Ovary (tissue), 3 donors: ENCODE results near the gene BRPF3.

ENCODE experiments used
- POLR2A ChIP-seq: fragments of 450-650 bp; IDR thresholded peaks from one replicate; pipeline ENCODE4 v1.6.1; 2017; ENCODE audit warnings: antibody characterized with exemption, mild to moderate bottlenecking, moderate library complexity
- TF ChIP-seq, protein P1 (sequence below), 3 donors: fragments of 450-650 bp in 2 of 3; fragments of 200-600 bp in 1 of 3; IDR thresholded peaks; one replicate each; pipeline versions ENCODE4 v1.5.1 to v1.8.0; 2016 to 2022; ENCODE audit warnings: antibody characterized with exemption in 3 of 3, mild to moderate bottlenecking in 1 of 3
- donor health status: DM: no; HTN: no; CAD: no.

DNA sequence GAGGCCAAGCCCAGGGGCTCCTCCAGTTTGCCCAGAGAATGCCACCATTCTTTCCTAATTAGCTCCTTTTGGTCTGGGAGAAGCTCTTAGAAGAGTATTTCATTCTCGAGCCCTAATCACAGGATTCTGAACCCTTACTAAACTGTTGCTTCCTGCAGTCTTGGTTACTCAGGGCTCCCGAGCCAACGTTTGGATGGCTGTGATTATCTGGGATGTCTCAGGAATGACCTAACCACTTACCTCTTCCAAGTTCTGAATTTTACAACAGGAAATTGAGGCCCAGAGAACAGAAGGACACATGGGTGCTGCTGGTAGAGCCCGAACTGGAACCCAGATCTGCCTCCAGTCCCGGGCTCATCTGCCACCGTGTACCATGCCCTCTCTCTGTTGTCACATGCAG, 51.1 kb downstream of the BRPF3 start:
- no peak for TF ChIP-seq POLR2A
- TF ChIP-seq, protein P1, sequence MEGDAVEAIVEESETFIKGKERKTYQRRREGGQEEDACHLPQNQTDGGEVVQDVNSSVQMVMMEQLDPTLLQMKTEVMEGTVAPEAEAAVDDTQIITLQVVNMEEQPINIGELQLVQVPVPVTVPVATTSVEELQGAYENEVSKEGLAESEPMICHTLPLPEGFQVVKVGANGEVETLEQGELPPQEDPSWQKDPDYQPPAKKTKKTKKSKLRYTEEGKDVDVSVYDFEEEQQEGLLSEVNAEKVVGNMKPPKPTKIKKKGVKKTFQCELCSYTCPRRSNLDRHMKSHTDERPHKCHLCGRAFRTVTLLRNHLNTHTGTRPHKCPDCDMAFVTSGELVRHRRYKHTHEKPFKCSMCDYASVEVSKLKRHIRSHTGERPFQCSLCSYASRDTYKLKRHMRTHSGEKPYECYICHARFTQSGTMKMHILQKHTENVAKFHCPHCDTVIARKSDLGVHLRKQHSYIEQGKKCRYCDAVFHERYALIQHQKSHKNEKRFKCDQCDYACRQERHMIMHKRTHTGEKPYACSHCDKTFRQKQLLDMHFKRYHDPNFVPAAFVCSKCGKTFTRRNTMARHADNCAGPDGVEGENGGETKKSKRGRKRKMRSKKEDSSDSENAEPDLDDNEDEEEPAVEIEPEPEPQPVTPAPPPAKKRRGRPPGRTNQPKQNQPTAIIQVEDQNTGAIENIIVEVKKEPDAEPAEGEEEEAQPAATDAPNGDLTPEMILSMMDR (IDR thresholded peaks at IDR 0.05): no peak
